A549 treated with CpdA at 1 μM for 4 hours (cell line): Measurements from ENCODE around the gene CCDC13. TPM values are rescaled to one million over a fixed set of nuclear protein-coding genes. Genes with fewer than 3 reads are reported as not detected.

Source experiments
- total RNA-seq: library from RNA; stranded (reverse); fragments of 200-300 nt; extraction: Qiagen RNA extraction; gene quantifications from 5 replicates; pipeline ENCODE4 v1.2.3, GENCODE V29; 2022; ENCODE audit warnings: low read depth

The CCDC13 gene
- total RNA-seq, result 0.28 to 0.98 TPM (median 0.43 TPM) in 5 replicates

GRCh38 chr3:42772670-42773408 is at the start of gene CCDC13:
Gene CCDC13, minus strand, starts transcription at chr3:42773253. Its CDS starts 14,908 bp downstream, at chr3:42758345.

GRCh38 chr3:42809202-42809601 is 36.1 kb upstream of the CCDC13 start, which contains the start of gene ACKR2:
Gene ACKR2, plus strand, starts transcription at chr3:42809445. Its CDS starts 55,058 bp downstream, at chr3:42864503.

GRCh38 chr3:42804106-42804830 is 31.2 kb upstream of the CCDC13 start, which contains the start of gene HIGD1A:
Gene HIGD1A, minus strand, starts transcription at chr3:42804490. Its CDS starts 10,237 bp downstream, at chr3:42794253.

Other genes starting within 250 kb of the CCDC13 start
- gene SEC22C, start 191.3 kb downstream of the CCDC13 start, total RNA-seq, result 28.1 to 33.1 TPM (median 31.0 TPM) in 5 replicates
- gene SS18L2, start 182.4 kb downstream of the CCDC13 start, total RNA-seq, result 19.0 to 21.7 TPM (median 20.3 TPM) in 5 replicates
- gene NKTR, start 172.6 kb downstream of the CCDC13 start, total RNA-seq, result 9.2 to 13.9 TPM (median 11.6 TPM) in 5 replicates
- 4.7 to 7.5 TPM (median 5.9 TPM) in 5 replicates for gene ZBTB47, start 119.6 kb downstream of the CCDC13 start, total RNA-seq
- gene KLHL40, start 87.7 kb downstream of the CCDC13 start, total RNA-seq, result not detected in 5 replicates
- gene HHATL, start 70.5 kb downstream of the CCDC13 start, total RNA-seq, result not detected in 5 replicates
- 66.2 to 97.5 TPM (median 72.6 TPM) in 5 replicates for gene HIGD1A, start 31.2 kb upstream of the CCDC13 start, total RNA-seq
- gene ACKR2, start 36.2 kb upstream of the CCDC13 start, total RNA-seq, result 0.07 TPM in 1 of 5 replicates, not detected in the others
- gene CYP8B1, start 102.6 kb upstream of the CCDC13 start, total RNA-seq, result not detected in 5 replicates
- not detected in 5 replicates for gene ZNF662, start 132.9 kb upstream of the CCDC13 start, total RNA-seq
- not detected in 5 replicates for gene GASK1A, start 206.1 kb upstream of the CCDC13 start, total RNA-seq